ENCODE data around the gene KCNJ11.

GRCh38 chr11:17407575-17407974 lies 19.1 kb upstream of the KCNJ11 start:
- TF ChIP-seq POLR2AphosphoS5 (IDR thresholded peaks at IDR 0.05): no peak
- TF ChIP-seq CTCF (IDR thresholded peaks at IDR 0.05 in 8 of 11, conservative IDR thresholded peaks at IDR 0.05 in 3 of 11): no peak
- no peak for TF ChIP-seq POLR2A (IDR thresholded peaks at IDR 0.05)
